ENCODE data around the gene ELAVL4.

ELAVL4 gene

GRCh38 chr1:50196081-50196480 is 87.4 kb downstream of the ELAVL4 start (continued):
- TF ChIP-seq ZNF8 (CRISPR knock-in tag; IDR thresholded peaks at IDR 0.05) (no peak), SNAI2 (CRISPR knock-in tag; IDR thresholded peaks at IDR 0.05) (no peak)

DNA sequence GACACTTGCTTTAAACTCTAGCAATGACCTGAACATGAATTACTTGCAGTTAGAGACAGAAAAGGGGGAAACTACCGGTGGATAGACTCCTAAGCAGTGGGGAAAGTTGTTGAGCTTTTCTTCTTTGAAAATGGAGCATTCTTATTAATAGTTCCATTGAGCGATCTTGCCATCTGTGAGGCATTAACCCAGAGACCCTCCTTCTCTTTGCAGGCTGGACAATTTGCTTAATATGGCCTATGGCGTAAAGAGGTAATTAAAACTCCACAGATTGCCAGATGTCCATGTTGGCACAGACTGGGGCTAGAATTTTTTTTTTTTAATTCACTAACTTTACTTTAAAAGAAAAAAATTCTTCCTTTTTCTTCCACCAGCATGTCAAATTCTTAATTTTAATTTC is 88.5 kb downstream of the ELAVL4 start:
- ATAC-seq: no peak

GRCh38 chr1:50208315-50208714 is 99.6 kb downstream of the ELAVL4 start:
- no peak for TF ChIP-seq ZFP3 (CRISPR knock-in tag; IDR thresholded peaks at IDR 0.05)
- ATAC-seq: no peak; the same call in 2 of the 3 replicates

More for the DNA sequence above, 88.5 kb downstream of the ELAVL4 start:
- TF ChIP-seq CSDC2 (CRISPR knock-in tag; IDR thresholded peaks at IDR 0.05) (no peak), ZC3H10 (CRISPR knock-in tag; IDR thresholded peaks at IDR 0.05) (no peak), ISL1 (CRISPR knock-in tag; IDR thresholded peaks at IDR 0.05) (no peak), SNAI2 (CRISPR knock-in tag; IDR thresholded peaks at IDR 0.05) (no peak), ARNTL (CRISPR knock-in tag; IDR thresholded peaks at IDR 0.05; ENCODE audit: borderline replicate concordance, low read depth) (no peak), TOX (CRISPR knock-in tag; IDR thresholded peaks at IDR 0.05; ENCODE audit: borderline replicate concordance) (no peak)
- TF ChIP-seq, protein P1, sequence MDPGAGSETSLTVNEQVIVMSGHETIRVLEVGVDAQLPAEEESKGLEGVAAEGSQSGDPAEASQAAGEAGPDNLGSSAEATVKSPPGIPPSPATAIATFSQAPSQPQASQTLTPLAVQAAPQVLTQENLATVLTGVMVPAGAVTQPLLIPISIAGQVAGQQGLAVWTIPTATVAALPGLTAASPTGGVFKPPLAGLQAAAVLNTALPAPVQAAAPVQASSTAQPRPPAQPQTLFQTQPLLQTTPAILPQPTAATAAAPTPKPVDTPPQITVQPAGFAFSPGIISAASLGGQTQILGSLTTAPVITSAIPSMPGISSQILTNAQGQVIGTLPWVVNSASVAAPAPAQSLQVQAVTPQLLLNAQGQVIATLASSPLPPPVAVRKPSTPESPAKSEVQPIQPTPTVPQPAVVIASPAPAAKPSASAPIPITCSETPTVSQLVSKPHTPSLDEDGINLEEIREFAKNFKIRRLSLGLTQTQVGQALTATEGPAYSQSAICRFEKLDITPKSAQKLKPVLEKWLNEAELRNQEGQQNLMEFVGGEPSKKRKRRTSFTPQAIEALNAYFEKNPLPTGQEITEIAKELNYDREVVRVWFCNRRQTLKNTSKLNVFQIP (CRISPR knock-in tag; IDR thresholded peaks at IDR 0.05; ENCODE audit: borderline replicate concordance, low read depth): no peak

DNA sequence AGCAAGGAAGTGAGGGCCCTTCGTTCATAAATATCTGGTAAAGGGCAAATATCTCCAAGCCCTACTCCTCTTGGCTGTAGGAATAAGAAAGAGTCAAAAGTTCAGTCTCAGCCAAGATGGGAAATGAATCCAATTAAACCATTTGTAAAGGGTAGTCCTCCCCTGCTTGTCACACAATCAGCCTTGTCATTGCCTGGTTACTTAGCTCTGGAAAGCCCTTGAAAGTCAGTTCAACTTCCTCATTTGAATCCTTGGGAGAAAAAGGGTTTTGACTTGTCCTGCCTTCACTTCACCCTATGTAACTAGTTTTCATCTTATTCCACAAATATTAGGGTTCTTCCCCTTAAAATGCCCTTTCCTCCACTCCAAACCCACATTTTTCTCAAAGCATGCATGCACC is 100.0 kb downstream of the ELAVL4 start:
- no peak for ATAC-seq
- TF ChIP-seq, protein P2, sequence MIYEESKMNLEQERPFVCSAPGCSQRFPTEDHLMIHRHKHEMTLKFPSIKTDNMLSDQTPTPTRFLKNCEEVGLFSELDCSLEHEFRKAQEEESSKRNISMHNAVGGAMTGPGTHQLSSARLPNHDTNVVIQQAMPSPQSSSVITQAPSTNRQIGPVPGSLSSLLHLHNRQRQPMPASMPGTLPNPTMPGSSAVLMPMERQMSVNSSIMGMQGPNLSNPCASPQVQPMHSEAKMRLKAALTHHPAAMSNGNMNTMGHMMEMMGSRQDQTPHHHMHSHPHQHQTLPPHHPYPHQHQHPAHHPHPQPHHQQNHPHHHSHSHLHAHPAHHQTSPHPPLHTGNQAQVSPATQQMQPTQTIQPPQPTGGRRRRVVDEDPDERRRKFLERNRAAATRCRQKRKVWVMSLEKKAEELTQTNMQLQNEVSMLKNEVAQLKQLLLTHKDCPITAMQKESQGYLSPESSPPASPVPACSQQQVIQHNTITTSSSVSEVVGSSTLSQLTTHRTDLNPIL (CRISPR knock-in tag; IDR thresholded peaks at IDR 0.05; ENCODE audit: low read depth): no peak
- no peak for TF ChIP-seq ZNF8 (CRISPR knock-in tag; IDR thresholded peaks at IDR 0.05)
- no peak for TF ChIP-seq ZNF70 (CRISPR knock-in tag; IDR thresholded peaks at IDR 0.05)
- TF ChIP-seq, protein P1 (CRISPR knock-in tag; IDR thresholded peaks at IDR 0.05; ENCODE audit: borderline replicate concordance, low read depth): no peak
- TF ChIP-seq ESRRG (CRISPR knock-in tag; IDR thresholded peaks at IDR 0.05): no peak

DNA sequence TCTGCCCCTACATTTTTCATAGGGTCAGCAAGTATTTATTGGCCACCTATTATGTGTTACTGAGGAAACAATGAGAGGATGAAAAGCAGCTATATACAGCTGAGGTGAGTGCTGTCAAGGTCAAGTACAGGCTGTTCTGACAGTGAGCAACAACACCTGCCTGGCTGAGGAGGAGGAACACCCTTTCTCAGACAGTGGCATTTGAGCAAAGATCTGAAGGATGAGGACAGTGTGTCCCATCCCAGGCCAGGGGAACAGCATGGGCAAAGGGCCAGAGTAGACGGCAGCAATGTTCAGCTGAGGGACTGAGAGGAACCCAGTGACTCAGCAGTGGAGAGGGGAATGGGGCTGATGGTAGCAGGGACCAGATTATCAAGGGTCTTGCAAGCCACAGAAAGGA is 101.0 kb downstream of the ELAVL4 start:
- ATAC-seq: no peak
- no peak for TF ChIP-seq CSDC2 (CRISPR knock-in tag; IDR thresholded peaks at IDR 0.05)
- TF ChIP-seq CSRNP3 (CRISPR knock-in tag; IDR thresholded peaks at IDR 0.05): no peak

- ATAC-seq: no peak
- no peak for TF ChIP-seq TOX (CRISPR knock-in tag; IDR thresholded peaks at IDR 0.05; ENCODE audit: borderline replicate concordance)
- TF ChIP-seq, protein P3, sequence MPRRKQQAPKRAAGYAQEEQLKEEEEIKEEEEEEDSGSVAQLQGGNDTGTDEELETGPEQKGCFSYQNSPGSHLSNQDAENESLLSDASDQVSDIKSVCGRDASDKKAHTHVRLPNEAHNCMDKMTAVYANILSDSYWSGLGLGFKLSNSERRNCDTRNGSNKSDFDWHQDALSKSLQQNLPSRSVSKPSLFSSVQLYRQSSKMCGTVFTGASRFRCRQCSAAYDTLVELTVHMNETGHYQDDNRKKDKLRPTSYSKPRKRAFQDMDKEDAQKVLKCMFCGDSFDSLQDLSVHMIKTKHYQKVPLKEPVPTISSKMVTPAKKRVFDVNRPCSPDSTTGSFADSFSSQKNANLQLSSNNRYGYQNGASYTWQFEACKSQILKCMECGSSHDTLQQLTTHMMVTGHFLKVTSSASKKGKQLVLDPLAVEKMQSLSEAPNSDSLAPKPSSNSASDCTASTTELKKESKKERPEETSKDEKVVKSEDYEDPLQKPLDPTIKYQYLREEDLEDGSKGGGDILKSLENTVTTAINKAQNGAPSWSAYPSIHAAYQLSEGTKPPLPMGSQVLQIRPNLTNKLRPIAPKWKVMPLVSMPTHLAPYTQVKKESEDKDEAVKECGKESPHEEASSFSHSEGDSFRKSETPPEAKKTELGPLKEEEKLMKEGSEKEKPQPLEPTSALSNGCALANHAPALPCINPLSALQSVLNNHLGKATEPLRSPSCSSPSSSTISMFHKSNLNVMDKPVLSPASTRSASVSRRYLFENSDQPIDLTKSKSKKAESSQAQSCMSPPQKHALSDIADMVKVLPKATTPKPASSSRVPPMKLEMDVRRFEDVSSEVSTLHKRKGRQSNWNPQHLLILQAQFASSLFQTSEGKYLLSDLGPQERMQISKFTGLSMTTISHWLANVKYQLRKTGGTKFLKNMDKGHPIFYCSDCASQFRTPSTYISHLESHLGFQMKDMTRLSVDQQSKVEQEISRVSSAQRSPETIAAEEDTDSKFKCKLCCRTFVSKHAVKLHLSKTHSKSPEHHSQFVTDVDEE (CRISPR knock-in tag; IDR thresholded peaks at IDR 0.05): no peak
- no peak for TF ChIP-seq ISL1 (CRISPR knock-in tag; IDR thresholded peaks at IDR 0.05)
- TF ChIP-seq, protein P1 (CRISPR knock-in tag; IDR thresholded peaks at IDR 0.05; ENCODE audit: borderline replicate concordance, low read depth): no peak
- TF ChIP-seq RARB (CRISPR knock-in tag; IDR thresholded peaks at IDR 0.05): no peak
- no peak for TF ChIP-seq PATZ1 (CRISPR knock-in tag; IDR thresholded peaks at IDR 0.05; ENCODE audit: borderline replicate concordance)
- no peak for TF ChIP-seq CSRNP3 (CRISPR knock-in tag; IDR thresholded peaks at IDR 0.05)
- TF ChIP-seq SNAI2 (CRISPR knock-in tag; IDR thresholded peaks at IDR 0.05): no peak
- no peak for TF ChIP-seq TCF4 (CRISPR knock-in tag; IDR thresholded peaks at IDR 0.05; ENCODE audit: borderline replicate concordance)
- no peak for TF ChIP-seq ZNF8 (CRISPR knock-in tag; IDR thresholded peaks at IDR 0.05)
- no peak for TF ChIP-seq ZC3H10 (CRISPR knock-in tag; IDR thresholded peaks at IDR 0.05)
Observed at GRCh38 chr1:50213505-50213904, 104.8 kb downstream of the ELAVL4 start.

Data from SK-N-SH treated with all-trans-retinoic acid at 6 μM for 48 hours (cell line).